ENCODE measurements around the gene GRIN2A. TPM values are rescaled to one million over a fixed set of nuclear protein-coding genes. Genes with fewer than 3 reads are reported as not detected.

GRIN2A gene
- total and polyA plus RNA-seq, 2 experiments from 2014 or later, result 0.42 to 5.5 TPM

- Histone ChIP-seq H3K27me3 (no peaks in the 10 kb centered on the region), H3K4me1 (ENCODE audit: low read depth) (no peaks in the 10 kb centered on the region), H3K4me3 (no peak overlapping the region), H3K9me3 (ENCODE audit: low read depth) (no peaks in the 10 kb centered on the region), H3K27ac (no peak overlapping the region), H3K36me3 (no peaks in the 10 kb centered on the region)
- no peak for TF ChIP-seq CTCF (IDR thresholded peaks at IDR 0.05; ENCODE audit: low read depth, low read length)
- no peak for DNase-seq (ENCODE audit: low read depth in 1 of 2, low spot score in 1 of 2)
These were observed 341.2 kb downstream of the GRIN2A start for GRCh38 chr16:9840761-9841665.

DNA sequence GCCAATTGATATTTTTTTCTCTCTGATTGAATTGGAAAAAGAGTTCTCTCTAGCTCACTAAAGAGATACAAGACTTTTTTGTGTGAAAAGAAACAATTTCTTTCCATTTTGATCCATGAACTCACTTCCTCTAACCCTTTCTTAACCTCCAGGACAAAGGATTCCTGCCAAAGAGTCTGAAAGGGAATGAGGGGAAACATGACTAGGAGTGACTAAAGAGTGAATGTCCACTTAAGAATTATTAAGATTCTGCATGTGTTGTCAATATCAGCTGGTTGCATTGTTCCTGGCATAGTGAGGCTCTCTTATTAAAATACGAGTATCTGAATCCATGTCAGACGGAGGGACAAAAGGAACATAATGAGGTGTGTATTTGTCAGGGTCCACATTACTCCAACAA is 344.7 kb downstream of the GRIN2A start:
- Histone ChIP-seq H3K4me3 (no peak overlapping the region), H3K27me3 (no peaks in the 10 kb centered on the region), H3K27ac (no peak overlapping the region), H3K9me3 (ENCODE audit: low read depth) (no peaks in the 10 kb centered on the region), H3K4me1 (ENCODE audit: low read depth) (no peaks in the 10 kb centered on the region), H3K36me3 (no peaks in the 10 kb centered on the region)
- no peak for DNase-seq (ENCODE audit: low read depth in 1 of 2, low spot score in 1 of 2)
- no peak for TF ChIP-seq CTCF (IDR thresholded peaks at IDR 0.05; ENCODE audit: low read depth, low read length)

GRCh38 chr16:9836118-9836736 is 346.0 kb downstream of the GRIN2A start:
- Histone ChIP-seq H3K9me3 (ENCODE audit: low read depth) (no peaks in the 10 kb centered on the region), H3K27me3 (no peaks in the 10 kb centered on the region), H3K4me3 (no peak overlapping the region), H3K36me3 (no peaks in the 10 kb centered on the region), H3K4me1 (ENCODE audit: low read depth) (no peaks in the 10 kb centered on the region), H3K27ac (no peak overlapping the region)
- peak; percentile 1 to 83 for DNase-seq (ENCODE audit: low read depth in 1 of 2, low spot score in 1 of 2)
- TF ChIP-seq CTCF (IDR thresholded peaks at IDR 0.05; ENCODE audit: low read depth, low read length), result no peak

GRCh38 chr16:9827062-9827752 is 355.0 kb downstream of the GRIN2A start:
- Histone ChIP-seq H3K4me1 (ENCODE audit: low read depth) (no peaks in the 10 kb centered on the region), H3K27ac (no peak overlapping the region), H3K27me3 (no peaks in the 10 kb centered on the region), H3K9me3 (ENCODE audit: low read depth) (no peaks in the 10 kb centered on the region), H3K36me3 (no peaks in the 10 kb centered on the region), H3K4me3 (no peak overlapping the region)
- no peak for TF ChIP-seq CTCF (IDR thresholded peaks at IDR 0.05; ENCODE audit: low read depth, low read length)
- DNase-seq (ENCODE audit: low read depth in 1 of 2, low spot score in 1 of 2), result no peak

DNA sequence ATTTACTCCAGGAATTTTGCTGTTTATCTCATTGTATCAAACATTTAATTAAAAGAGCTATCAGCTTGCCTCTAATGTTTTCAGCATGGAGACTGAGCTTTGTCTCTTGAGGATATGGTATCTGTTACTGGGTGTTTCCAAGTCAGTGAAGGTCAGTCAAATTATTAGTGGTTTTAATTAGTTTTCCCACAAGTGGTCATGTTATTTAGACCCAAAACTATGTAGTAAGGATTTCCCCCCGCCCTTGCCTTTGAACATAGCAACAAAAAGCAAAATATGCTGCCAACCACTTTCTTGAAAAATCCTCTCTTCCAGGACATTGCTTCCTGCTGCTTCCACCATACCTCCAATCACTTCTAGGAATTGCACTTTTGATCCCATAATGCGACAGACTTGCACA is 355.6 kb downstream of the GRIN2A start:
- no peaks in the 10 kb centered on the region for H3K9me3 ChIP-seq (ENCODE audit: low read depth)
- H3K4me3 ChIP-seq, result no peak overlapping the region
- no peaks in the 10 kb centered on the region for H3K27me3 ChIP-seq
- H3K36me3 ChIP-seq, result no peaks in the 10 kb centered on the region
- TF ChIP-seq CTCF (IDR thresholded peaks at IDR 0.05; ENCODE audit: low read depth, low read length), result no peak
- no peaks in the 10 kb centered on the region for H3K4me1 ChIP-seq (ENCODE audit: low read depth)
- H3K27ac ChIP-seq, result no peak overlapping the region
- DNase-seq (ENCODE audit: low read depth in 1 of 2, low spot score in 1 of 2), result no peak

Measured in cardiac muscle cell (in vitro differentiated cells and primary cell).